Fibroblast of skin of abdomen (primary cell): ENCODE results near the gene EDARADD.
"Not testable (repeated sequence)": the region's sequence is repeated elsewhere in the genome, so short reads cannot be mapped to it uniquely, and the experiment has no call there.

Source experiments
- DNase-seq: peaks from one replicate; pipeline ENCODE4 v3.0.0-alpha.2; 2013

The EDARADD gene

DNA sequence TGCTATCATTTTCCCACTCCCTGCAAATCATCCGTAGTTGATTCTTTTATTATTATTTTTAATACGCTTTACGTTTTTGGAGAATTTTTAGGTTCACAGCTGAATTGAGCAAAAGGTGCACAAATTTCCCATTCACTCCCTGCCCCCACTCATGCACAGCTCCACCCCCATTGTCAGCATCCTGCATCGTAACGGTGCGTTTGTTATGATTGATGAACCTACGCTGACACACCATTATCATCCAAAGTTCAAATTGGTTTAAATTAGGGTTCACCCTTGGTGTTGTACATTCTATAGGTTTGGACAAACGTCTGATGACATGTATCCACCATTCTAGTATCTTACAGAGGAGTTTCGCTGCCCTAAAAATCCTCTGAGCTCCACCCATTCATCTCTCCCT, 44.5 kb downstream of the EDARADD start:
- DNase-seq: no peak

DNA sequence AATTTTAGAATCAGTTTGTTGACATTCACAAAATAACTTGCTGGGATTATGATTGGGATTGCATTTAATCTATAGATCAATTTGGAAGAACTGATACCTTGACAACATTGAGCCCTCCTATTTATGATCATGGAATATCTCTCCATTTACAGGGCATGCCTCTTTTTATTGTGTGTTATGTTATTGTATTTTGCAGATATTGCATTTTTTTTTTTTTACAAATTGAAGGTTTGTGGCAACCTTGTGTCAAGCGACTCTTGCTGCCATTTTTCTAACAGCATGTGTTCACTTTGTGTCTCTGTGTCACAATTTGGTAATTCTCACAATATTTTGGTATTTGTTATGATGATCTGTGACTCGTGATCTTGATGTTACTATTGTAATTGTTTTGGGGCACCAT, 46.3 kb downstream of the EDARADD start:
- DNase-seq: no peak

DNA sequence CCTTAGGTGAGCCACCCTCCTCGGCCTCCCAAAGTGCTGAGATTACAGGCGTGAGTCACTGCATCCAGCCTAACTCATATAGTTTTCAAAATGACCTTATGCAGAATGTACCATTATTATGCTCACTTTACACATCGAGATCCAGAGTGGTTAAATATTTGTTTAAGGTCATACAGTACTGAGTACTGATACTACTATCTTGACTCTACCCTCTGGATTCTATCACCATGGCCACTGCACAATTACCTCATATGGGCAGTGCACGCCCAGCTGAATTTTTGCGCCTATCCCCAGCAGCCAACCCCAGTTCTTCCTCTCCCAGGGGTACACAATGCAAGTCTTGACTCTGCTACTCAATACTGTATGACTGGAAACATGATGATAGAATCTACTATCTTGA, 56.7 kb downstream of the EDARADD start:
- DNase-seq: no peak

DNA sequence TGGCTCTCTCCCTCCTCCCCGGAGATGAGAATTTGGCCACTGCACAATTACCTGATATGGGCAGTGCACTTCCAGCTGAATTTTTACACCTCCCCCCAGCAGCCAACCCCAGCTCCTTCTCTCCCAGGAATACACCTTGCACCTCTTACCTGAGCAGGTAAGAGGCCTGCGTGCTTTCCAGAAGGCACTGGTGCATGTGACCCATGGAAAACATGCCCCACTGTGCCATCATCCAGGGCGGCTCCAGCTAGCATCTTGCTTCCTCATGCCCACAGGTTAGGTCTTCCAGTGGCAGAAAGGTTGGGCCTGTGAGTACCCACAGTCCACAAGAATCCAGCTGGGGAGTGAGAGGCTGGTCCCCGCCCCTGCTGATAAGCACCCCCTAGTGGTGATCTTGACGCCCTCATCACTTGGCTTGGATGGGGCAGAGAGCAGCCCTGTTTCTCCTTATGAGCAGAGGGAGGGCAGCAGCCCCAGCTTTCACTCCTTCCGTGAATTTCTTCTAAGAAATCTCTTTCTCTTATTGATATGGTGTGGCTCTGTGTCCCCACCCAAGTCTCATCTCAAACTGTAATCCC, 57.8 kb downstream of the EDARADD start:
- DNase-seq: no peak

DNA sequence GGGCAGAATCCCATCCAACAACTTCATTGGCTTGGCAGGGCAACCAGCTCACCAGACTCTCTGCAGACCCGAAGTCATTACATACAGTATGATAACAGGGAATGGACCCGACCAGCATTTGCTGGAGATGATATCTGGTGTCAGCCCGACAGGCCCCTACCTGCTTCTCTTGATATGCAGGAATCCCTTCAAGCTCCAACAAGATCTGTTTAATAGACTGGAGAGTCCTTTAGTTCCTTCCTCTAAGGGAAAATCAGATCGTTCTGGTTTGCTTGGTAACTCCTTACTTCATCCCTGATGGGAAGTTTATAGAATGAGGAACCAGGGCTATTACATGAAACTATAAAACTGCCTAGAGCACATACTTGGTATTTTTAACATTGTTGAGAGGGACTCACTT, 61.2 kb downstream of the EDARADD start:
- DNase-seq: no peak

DNA sequence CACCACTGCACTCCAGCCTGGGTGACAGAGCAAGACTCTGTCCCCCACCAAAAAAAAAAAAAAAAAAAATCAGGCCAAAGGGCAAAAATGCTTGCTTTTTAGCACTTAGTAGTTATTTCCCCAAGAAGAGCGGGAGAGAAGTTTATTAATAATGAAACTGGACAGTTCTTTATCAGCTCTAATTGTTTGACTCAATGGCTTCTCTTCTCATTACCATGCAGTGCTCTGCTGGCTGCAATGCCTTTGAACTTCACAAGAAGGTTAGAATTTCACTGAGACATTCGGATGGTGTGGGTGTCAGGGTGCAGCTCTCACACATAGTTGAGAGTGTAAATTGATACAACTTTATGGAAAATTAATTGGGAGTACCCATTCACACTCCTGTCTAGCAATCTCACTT, 63.7 kb downstream of the EDARADD start:
- no peak for DNase-seq

DNA sequence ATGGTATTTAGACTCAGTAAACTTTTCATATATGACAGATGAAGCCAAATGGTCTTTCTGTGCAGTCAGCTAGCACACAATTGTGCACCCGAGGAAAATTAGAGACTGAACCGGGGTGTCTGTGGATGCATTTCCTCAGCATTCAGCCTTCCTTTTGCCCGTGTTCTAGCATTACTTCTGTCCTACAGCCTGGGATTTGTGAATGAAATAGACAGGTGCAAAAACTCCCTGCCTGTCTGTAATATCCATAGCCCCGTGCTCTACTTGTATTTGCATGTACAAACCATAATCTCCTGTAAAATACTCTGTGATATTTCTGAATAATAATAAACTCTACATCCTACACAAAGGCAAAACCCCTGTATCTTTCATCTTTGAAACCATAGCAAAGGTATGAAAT, 64.9 kb downstream of the EDARADD start:
- DNase-seq: no peak

DNA sequence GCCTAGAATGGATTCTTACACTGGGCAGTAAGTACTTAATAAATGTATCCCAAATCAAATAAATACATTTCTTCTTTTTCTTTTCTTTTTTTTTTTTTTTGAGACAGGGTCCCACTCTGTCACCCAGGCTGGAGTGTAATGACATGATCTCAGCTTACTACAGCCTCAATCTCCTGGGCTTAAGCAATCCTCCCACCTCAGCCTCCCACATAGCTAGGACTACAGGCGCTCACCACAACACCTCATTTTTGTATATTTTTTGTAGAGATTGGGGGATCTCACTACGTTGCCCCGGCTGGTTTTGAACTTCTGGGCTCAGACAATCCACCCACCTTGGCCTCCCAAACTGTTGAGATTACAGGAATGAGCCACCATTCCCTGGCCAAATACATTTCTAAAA, 66.0 kb downstream of the EDARADD start:
- DNase-seq: no peak

DNA sequence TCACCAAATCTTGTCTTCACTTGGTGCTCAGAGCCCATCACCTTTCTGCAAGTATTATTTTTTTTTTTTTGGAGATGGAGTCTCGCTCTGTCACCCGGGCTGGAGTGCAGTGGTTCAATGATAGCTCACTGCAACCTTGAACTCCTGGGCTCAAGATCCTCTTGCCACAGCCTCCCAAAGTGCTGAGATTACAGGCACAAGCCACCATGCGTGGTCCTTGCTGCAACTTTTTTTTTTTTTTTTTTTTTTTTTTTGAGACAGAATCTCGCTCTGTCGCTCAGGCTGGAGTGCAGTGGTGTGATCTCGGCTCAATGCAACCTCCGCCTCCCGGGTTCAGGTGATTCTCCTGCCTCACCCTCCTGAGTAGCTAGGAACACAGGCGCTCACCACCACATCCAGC, 70.1 kb downstream of the EDARADD start:
- DNase-seq: not testable (repeated sequence)

DNA sequence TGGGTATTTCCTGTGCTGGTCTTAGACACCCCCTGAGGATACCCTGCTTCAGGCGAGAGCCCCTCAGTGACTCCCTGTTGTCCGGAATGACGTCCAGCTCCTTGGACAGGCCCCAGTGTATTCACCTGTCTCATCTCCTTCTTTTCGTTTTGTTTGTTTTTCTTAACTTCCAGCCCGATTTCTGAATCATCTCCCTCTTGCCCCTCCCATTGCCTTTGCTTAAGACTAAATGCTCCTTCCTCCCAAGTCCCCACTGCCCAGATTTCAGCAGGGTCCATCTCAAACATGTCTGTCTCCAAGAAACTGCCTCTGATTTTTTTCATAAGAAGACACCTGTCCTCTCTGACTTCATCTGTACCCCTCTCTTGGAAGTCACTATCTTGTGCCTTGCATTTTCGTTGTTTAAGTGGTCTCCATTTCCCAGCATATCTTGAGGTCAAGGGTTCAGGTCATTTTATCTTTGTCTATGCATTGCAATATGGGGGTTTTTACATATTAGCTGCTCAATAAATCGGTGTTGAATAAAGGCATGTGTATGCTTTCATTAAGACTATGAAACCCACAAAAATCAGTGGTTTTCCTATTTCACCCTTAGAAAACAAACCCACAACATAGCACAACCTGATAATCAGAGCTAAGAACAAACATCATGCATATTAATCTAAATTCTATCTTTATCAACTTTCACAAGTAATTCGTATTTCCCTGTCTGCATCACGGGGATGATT, 71.3 kb downstream of the EDARADD start:
- no peak for DNase-seq

DNA sequence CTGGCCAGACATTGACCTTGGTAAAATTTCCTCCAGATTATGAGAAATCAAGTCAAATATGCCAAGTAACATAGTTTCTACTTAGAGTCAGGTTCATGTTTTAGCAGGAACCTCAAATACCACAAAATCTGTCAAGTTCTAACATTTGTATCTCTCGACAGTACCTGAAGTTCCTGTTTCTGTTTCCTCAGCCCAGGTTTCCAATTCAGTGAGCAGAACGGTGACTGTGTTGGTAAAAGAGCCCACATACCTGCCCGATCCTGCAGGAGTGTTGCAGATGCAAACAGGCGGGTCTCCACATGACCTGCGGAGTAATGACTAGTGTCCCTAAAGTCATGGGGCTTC, 71.8 kb downstream of the EDARADD start:
- no peak for DNase-seq

DNA sequence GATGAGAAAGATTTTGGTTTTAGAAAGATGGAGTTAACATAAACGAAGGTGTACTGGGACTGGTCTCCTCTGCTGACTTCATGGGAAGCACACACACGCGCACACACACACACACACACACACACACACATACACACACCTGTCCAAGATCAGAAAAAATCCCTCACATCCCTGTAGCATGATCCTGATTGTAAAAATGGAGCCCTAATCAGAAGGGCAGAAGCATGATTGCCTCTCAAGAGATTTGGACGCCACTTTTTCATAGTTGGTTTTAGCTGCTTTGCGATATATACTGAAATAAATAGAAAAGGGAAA, 73.2 kb downstream of the EDARADD start:
- DNase-seq: no peak

DNA sequence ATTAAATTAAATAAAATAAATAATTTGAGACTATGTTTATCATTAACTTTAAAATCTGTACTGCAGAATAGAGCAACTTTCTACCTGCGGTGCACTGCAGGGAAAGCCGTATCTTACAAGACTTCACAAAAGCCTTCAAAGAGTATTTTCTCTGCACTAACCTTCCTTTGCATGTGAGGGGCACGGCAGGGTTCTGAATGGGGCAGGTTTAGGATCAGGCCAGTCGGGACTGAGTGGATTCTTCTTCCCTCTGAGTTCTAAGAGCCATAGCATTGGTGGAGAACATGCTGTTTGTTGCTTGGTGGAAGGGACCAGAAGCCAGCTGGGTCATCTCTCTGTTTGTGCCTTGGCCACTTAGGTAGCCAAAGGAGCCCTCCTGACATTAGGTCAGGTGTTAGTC, 74.5 kb downstream of the EDARADD start:
- DNase-seq: no peak

DNA sequence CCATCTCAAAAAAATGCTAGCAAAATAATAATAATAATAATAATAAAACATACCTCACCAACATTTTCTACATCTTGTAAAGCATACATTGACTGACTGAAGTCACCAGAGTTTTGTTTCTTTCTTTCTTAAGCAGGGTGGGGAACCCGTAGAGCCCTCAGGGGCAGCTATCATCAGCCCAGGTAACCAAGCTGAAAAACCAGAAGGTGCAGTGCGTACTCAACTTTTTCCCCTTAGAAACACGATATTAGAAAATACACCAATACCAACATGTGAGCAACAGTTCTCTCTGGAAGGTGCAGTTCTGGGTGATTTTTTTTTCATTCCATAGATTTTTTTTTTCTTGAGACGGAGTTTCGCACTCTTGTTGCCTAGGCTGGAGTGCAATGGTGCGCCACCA, 75.4 kb downstream of the EDARADD start:
- no peak for DNase-seq

DNA sequence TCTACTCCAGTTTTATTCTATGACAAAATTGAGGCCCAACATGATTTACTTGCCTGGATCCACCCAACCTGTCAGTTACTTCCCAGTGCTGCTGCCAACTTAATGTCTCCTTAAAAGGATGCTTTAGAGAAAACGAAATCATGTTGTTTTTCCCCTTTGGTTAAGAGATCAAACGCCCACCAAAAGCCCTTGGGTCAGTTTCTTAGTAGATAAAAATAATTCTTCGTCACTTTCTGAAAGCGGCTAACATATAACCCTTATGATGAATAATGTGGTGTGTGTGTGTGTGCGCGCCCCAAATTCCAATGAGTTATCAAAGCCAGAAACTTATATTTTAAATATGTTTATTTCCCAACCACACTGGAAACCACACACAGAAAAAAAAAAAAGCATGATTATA, 77.0 kb downstream of the EDARADD start:
- no peak for DNase-seq

DNA sequence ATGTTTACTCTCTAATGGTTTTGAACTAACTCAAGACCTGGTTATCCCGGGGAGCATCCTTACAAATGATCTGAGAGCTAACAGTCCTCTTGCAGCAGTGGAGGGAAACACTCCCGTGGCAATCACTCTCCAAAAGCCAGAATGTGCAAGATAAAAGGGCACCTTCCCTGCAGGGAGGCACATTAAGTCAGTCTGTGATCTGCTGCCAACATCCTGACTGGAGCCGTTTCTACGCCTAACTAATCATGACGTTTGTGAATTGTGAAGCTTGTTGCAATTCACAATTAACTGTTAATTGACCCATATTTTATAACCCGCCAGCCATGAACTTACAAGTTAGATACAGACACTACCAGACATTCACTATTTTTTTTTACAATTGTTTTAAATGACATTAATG, 77.6 kb downstream of the EDARADD start:
- DNase-seq: no peak

DNA sequence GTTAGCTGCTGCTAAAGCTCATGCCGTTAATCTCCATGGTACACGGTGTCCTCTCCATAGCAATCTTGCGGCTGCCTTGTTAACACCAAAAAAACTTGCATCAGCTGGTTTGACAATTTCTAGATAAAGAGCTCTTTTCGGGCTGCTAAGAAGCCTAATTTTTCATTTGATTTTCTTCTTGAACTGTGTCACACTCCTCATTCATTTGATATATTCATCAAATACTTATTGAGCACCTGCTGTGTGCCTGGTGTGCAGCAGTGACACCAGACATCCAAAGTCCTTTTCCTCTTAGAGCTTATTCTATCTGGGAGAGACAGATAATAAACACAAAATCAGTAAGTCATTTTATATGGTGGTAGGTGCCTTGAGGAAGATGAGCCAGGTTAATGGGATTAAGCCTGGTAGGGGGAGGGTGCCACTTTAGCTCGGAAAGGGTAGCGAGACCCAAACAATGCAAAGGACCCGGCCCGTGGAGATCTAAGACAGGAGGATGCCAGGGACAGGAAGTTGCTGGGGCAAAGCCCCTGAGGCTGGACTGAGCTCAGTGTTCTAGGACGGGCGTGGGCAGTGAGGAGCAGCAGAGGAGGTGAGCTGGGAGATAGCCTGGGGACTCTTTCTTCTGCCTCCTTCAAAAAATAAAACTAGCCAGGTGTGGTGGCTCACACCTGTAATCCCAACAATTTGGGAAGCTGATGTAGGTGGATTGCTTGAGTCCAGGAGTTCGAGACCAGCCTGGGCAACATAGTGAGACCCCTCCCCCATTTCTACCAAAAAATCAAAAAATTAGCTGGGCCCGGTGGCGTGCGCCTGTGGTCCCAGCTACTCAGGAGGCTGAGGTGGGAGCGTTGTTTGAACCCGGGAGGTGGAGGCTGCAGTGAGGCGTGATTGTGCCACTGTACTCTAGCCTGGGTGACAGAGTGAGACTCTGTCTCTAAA, 79.0 kb downstream of the EDARADD start:
- no peak for DNase-seq

DNA sequence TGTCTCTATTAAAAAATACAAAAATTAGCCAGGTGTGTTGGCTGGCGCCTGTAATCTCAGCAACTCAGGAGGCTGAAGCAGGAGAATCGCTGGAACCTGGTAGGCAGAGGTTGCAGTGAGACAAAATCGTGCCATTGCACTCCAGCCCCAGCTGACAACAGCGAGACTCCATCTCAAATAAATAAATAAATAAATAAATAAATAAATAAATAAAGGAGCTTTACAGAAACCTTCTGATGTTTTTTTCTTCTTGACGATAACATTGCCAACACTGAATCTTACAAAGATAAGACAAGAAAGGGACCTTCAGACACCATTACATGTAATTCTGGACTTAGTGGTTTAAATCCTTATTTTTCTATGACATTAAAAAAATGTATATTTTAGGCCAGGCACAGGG, 81.9 kb downstream of the EDARADD start:
- no peak for DNase-seq

DNA sequence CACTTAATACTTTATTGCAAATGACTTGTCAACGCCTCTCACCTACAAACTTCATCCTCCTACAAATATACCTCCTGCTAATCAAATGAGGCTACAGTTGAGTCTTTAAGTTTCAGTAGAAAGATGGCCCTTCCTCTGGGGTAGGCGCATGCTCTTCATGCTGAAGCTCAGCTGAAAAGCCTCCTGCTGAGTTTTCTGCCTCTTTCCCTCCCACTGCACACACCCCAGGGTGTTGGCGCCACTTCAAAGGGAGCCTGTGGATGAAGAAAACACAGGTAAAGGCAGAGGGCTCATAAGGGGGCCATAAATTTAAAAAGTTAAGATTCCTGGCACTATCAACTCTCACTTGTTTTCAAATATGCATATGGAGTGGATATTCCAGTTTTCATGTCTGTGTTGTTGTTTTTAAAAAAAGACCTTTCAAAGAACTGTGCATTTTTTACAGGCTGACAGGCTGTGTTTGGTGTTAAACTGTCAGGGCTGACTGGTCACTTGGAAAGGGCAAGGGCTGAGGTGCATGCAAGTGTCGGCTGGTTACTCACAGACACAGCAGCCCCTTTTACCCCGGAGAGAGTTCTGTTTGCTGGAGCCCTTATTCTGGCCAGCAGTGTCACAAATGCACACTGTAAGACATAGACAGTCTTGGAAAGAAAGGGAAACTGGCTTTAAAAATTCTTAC, 86.8 kb downstream of the EDARADD start:
- DNase-seq: no peak

DNA sequence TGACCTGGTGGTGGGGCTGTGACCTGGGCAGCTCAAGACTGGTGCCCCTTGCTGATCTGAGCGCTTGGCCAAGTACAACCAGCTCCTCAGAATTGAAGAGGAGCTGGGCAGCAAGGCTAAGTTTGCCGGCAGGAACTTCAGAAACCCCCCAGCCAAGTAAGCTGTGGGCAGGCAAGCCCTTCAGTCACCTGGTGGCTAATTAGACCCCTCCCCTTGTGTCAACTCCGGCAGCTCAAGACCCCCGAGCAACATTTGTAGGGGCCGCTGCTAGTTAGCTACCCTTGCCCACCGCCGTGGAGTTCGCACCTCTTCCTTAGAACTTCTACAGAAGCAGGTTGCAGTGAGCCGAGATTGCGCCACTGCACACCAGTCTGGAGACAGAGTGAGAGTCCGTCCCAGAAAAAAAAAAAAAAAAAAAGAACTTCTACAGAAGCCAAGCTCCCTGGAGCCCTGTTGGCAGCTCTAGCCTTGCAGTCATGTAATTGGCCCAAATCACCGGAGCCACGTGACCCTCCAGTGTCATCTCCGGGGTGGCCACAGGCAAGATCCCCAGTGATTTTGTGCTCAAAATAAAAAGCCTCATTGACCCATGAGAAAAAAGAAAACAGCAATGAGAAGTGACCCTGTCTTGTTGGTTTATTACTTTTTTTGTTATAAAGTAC, 90.4 kb downstream of the EDARADD start:
- DNase-seq: no peak

DNA sequence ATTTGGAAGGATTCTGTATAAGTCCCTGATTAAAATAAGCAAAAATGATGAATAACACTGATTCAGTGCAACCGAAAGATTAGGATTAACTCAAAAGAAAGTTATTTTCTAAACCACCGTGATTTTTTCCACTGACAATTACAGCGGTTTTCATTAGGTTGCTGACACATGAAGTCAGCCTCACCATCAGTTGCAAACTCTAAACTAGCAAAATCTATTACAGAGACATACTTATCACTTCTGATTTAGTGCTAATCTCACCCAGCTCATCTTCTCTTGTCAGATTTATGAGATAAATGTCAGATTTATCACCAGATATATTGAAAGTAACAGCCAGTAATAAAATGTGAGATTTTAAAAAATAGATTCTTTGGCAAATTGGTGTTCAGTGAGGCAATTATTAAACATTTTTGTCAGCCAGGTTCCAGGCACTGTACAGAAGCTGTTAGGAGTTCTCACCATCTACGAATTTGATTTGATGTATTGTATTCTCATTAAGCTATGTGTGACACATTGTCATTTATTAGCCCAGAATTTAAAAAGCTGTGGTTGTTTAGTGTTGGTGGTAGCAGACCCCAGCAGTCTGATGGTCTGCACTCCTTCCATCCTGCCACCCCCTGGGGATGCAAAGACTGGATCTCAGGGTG, 92.4 kb downstream of the EDARADD start:
- no peak for DNase-seq

DNA sequence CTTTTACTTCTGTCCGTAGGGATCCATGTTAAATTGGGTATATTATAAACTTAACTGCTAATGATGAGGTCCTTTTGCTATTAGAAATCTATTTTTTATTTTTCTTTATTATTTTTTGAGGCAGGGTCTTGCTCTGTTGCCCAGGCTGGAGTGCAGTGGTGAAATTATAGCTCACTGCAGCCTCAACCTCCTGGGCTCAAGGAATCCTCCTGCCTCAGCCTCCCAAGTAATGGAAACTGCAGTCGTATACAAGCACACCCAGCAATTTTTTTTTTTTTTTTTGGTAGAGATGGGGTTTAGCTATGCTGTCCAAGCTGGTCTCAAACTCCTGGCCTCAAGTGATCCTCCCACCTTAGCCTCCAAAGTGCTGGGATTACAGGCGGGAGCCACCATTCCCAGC, 95.1 kb downstream of the EDARADD start:
- not testable (repeated sequence) for DNase-seq
